ENCODE data around the gene MTMR12.

MTMR12 gene

DNA sequence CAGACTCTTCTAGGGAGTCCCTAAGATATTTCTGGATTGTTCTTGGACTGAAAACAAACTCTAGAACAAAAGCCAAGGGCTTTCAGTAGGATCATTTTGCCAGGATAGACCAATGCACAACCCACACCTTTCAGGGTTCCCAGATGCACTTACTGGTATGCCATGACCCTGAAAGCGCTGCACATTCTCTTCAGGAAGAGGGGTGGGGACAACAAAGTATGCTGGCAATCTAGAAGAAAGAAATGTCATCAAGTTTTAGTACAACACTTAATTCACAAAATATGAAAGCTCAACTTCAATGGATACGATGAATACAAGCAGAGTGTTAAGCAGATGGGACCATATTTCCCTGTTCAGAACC is 57.2 kb downstream of the MTMR12 start:
- no peak overlapping the region for H3K4me3 ChIP-seq (replicated peaks in 1 of 2; ENCODE audit: low read depth in 2 of 2, low read length in 2 of 2)
- TF ChIP-seq, protein P1, sequence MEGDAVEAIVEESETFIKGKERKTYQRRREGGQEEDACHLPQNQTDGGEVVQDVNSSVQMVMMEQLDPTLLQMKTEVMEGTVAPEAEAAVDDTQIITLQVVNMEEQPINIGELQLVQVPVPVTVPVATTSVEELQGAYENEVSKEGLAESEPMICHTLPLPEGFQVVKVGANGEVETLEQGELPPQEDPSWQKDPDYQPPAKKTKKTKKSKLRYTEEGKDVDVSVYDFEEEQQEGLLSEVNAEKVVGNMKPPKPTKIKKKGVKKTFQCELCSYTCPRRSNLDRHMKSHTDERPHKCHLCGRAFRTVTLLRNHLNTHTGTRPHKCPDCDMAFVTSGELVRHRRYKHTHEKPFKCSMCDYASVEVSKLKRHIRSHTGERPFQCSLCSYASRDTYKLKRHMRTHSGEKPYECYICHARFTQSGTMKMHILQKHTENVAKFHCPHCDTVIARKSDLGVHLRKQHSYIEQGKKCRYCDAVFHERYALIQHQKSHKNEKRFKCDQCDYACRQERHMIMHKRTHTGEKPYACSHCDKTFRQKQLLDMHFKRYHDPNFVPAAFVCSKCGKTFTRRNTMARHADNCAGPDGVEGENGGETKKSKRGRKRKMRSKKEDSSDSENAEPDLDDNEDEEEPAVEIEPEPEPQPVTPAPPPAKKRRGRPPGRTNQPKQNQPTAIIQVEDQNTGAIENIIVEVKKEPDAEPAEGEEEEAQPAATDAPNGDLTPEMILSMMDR (IDR thresholded peaks at IDR 0.05; ENCODE audit: low read depth, low read length) = no peak
- DNase-seq (ENCODE audit: low read depth in 2 of 2) = no peak

DNA sequence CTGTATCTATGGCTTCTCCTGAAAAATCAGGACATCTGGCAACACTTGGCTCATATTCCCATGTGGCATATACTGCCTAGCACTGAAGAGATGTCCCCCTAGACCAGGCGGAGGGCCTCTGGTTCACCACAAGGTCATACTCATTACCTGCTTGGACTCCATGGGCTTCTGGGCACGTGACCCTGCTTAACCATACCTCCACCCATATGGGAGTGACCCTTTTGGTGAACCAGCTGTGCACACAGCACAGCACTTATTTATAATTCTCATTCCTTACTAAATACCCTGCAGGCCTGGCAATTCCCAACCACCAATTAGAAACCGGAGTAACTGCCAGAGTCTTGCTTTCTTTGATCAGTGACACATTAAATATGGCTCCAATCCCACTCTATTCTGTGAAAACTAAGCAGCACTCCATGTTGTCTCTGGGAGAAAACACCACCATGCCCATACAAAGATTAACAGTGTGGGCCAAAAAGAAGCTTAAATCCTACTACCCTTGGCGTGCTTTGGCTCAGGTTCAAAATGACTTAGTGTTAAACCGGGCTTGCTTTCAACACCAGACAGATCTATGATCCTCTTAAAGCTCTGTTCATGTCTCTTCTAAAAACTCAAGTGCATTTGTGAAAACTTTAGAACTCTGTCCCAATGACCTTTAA is 57.7 kb downstream of the MTMR12 start:
- TF ChIP-seq, protein P1 (IDR thresholded peaks at IDR 0.05; ENCODE audit: low read depth, low read length) = no peak
- peak in 1 of 2 donors; percentile 77 for DNase-seq (ENCODE audit: low read depth in 2 of 2)

DNA sequence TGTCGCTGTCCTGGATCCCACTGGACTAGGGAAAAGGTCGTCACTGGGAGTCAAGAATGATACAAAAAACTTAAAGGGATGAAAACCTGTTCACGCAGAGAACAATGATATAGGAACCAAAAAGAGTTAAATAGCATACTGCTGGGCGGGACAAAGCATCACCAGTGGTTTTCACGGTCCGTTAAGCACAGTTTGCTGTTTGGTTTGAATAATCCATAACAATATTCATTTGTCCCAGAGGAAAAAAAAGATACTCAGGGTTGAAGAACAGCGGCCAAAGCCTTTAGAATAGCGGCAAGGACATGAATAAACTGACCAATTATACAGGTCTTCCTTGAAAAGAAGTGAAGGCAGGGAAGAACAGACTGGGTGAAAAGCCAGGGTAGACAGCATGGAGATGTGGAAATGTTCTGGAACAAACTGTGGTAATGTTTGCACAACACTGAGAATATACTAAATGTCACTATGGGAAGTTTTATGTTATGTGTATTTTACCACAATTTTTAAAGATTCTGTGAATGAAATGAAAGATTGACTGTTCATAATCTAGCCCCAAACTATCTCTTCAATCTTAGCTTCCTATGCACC is 60.8 kb downstream of the MTMR12 start:
- TF ChIP-seq, protein P1 (IDR thresholded peaks at IDR 0.05; ENCODE audit: low read depth, low read length) = no peak

More for the DNA sequence above, 57.7 kb downstream of the MTMR12 start:
- H3K4me3 ChIP-seq (replicated peaks in 1 of 2; ENCODE audit: low read depth in 2 of 2, low read length in 2 of 2) = no peak overlapping the region

DNA sequence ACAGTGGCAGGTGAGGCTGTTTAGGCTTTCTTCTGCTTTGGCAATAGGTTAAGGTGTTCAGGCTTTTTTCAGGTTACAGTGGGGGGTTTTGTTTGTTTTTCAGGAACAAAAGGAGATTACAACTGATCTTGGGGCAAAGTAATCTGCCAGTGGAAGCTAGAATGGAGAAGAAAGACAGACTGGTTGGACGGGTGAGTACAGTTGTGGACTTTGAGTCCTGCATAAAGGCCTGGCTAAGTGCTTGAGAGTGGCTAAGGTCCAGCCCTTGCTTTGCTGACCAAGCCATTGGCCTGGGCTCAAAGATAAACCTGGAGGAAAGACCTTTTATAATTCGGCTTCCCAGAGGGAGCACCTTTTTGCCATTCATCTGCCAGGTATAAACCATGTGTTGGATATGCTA is 63.1 kb downstream of the MTMR12 start:
- no peak for DNase-seq (ENCODE audit: low read depth in 2 of 2)
- no peak overlapping the region for H3K4me3 ChIP-seq (replicated peaks in 1 of 2; ENCODE audit: low read depth in 2 of 2, low read length in 2 of 2)
- TF ChIP-seq, protein P1 (IDR thresholded peaks at IDR 0.05; ENCODE audit: low read depth, low read length) = no peak

More for the DNA sequence above, 60.8 kb downstream of the MTMR12 start:
- no peak overlapping the region for H3K4me3 ChIP-seq (replicated peaks in 1 of 2; ENCODE audit: low read depth in 2 of 2, low read length in 2 of 2)
- DNase-seq (ENCODE audit: low read depth in 2 of 2) = no peak

DNA sequence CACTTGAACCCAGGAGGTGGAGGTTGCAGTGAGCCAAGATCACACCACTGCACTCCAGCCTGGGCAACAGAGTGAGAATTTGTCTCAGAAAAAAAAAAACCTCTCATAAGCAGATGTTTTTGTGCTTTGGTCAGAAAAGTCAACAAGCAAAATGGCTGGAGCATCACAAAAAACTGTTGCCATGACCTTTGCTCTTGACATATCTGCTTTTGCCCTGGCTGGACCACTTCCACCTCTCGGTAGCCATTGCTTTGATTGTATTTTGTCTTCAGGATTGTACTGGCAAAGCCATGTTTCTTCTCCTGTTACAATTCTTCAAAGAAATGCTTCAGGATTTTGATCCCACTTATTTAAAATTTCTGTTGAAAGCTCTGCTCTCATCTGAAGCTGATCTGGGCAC is 67.0 kb downstream of the MTMR12 start:
- no peak for DNase-seq (ENCODE audit: low read depth in 2 of 2)
- no peak overlapping the region for H3K4me3 ChIP-seq (replicated peaks in 1 of 2; ENCODE audit: low read depth in 2 of 2, low read length in 2 of 2)
- TF ChIP-seq, protein P1 (IDR thresholded peaks at IDR 0.05; ENCODE audit: low read depth, low read length) = no peak

DNA sequence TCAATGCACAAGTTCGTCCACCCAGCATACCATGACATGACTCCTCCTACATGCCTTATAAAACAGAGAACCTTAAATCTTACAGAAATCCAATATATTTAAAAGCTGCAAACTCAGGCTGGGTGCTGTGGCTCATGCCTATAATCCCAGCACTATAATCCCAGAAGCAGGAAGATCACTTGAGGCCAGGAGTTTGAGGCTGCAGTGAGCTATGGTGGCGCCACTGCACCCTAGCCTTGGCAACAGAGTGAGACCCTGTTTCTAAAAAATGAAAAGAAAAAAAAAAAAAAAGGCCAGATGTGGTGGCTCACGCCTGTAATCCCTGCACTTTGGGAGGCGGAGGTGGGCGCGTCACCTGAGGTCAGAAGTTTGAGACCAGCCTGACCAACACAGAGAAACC is 68.7 kb downstream of the MTMR12 start:
- TF ChIP-seq, protein P1 (IDR thresholded peaks at IDR 0.05; ENCODE audit: low read depth, low read length) = no peak
- H3K4me3 ChIP-seq (replicated peaks in 1 of 2; ENCODE audit: low read depth in 2 of 2, low read length in 2 of 2) = no peak overlapping the region
- no peak for DNase-seq (ENCODE audit: low read depth in 2 of 2)

Data from cardiac fibroblast (primary cell).